Mesenchymal stem cell (in vitro differentiated cells and primary cell): ENCODE measurements around the gene SLC25A13.

Experiments
- DNase-seq: peaks from one replicate; pipeline ENCODE4 v3.0.0-alpha.2; 2013
- H2AFZ ChIP-seq: one replicate; pipeline ENCODE4 v1.6.1; 2013; ENCODE audit warnings: low read depth, mild to moderate bottlenecking, control low read depth, inconsistent platforms, low read length, moderate library complexity
- H2AK5ac ChIP-seq: 2 replicates; pipeline ENCODE4 v1.6.1; 2013; ENCODE audit warnings: low read length, moderate library complexity, mild to moderate bottlenecking, inconsistent platforms; ENCODE audit not compliant: severe bottlenecking
- H2BK120ac ChIP-seq: one replicate; pipeline ENCODE4 v1.6.1; 2013; ENCODE audit warnings: low read depth, mild to moderate bottlenecking, inconsistent platforms, low read length, moderate library complexity
- H2BK12ac ChIP-seq, 2 experiments: one replicate each; pipeline ENCODE4 v1.6.1; 2013; ENCODE audit warnings: inconsistent platforms in 2 of 2, low read length in 2 of 2, mild to moderate bottlenecking in 2 of 2, moderate library complexity in 2 of 2, control low read depth in 1 of 2
- H2BK15ac ChIP-seq: one replicate; pipeline ENCODE4 v1.6.1; 2013; ENCODE audit warnings: mild to moderate bottlenecking, low read depth, inconsistent platforms; ENCODE audit not compliant: poor library complexity, severe bottlenecking
- H2BK5ac ChIP-seq: 2 replicates; pipeline ENCODE4 v1.6.1; 2013; ENCODE audit warnings: low read depth, mild to moderate bottlenecking, low read length, control low read depth, inconsistent platforms; ENCODE audit not compliant: poor library complexity, severe bottlenecking
- H3K14ac ChIP-seq, 2 experiments: one replicate each; pipeline ENCODE4 v1.6.1; 2013; ENCODE audit warnings: inconsistent platforms in 2 of 2, low read length in 2 of 2, control low read depth in 1 of 2, mild to moderate bottlenecking in 1 of 2, moderate library complexity in 1 of 2
- H3K18ac ChIP-seq, 2 experiments: one replicate each; pipeline ENCODE4 v1.6.1; 2013; ENCODE audit warnings: inconsistent platforms in 2 of 2, low read length in 2 of 2, control low read depth in 1 of 2, low read depth in 1 of 2, mild to moderate bottlenecking in 1 of 2
- H3K23ac ChIP-seq, 2 experiments: one replicate each; pipeline ENCODE4 v1.6.1; 2013; ENCODE audit warnings: inconsistent platforms in 2 of 2, low read length in 2 of 2, mild to moderate bottlenecking in 2 of 2, moderate library complexity in 2 of 2, control low read depth in 1 of 2
- H3K27ac ChIP-seq: 2 replicates; pipeline ENCODE4 v1.5.1; 2013; ENCODE audit warnings: mild to moderate bottlenecking, moderate library complexity, low read length, control low read depth, inconsistent platforms; ENCODE audit not compliant: poor library complexity, severe bottlenecking
- H3K27me3 ChIP-seq, 2 experiments: 2 replicates each; pipeline versions ENCODE4 v1.6.1 to v1.7.0; 2013; ENCODE audit warnings: low read length in 2 of 2, mild to moderate bottlenecking in 2 of 2, moderate library complexity in 2 of 2, control low read depth in 1 of 2, inconsistent platforms in 1 of 2; ENCODE audit not compliant: control insufficient read depth in 1 of 2, insufficient read depth in 1 of 2
- H3K36me3 ChIP-seq, 2 experiments: 2 replicates each; pipeline versions ENCODE4 v1.6.1 to v1.7.0; 2013; ENCODE audit warnings: low read length in 2 of 2, control low read depth in 1 of 2, inconsistent platforms in 1 of 2, low read depth in 1 of 2, mild to moderate bottlenecking in 1 of 2; ENCODE audit not compliant: insufficient read depth in 2 of 2, control insufficient read depth in 1 of 2
- H3K4ac ChIP-seq, 2 experiments: one replicate each; pipeline ENCODE4 v1.6.1; 2013; ENCODE audit warnings: inconsistent platforms in 2 of 2, low read length in 2 of 2, mild to moderate bottlenecking in 2 of 2, moderate library complexity in 2 of 2, control low read depth in 1 of 2, low read depth in 1 of 2
- H3K4me1 ChIP-seq: 2 replicates; pipeline ENCODE4 v1.6.1; 2013; ENCODE audit warnings: low read depth, low read length, control low read depth; ENCODE audit not compliant: control insufficient read depth, insufficient read depth
- H3K4me2 ChIP-seq: 2 replicates; pipeline ENCODE4 v1.6.1; 2013; ENCODE audit warnings: low read length, mild to moderate bottlenecking, inconsistent platforms; ENCODE audit not compliant: poor library complexity, severe bottlenecking
- H3K4me3 ChIP-seq, 2 experiments: 2 replicates each; pipeline versions ENCODE4 v1.5.1 to v1.7.0; 2013; ENCODE audit warnings: low read length in 2 of 2, mild to moderate bottlenecking in 2 of 2, control low read depth in 1 of 2, low read depth in 1 of 2; ENCODE audit not compliant: insufficient read depth in 1 of 2
- H3K79me1 ChIP-seq: replicated peaks from 2 replicates; pipeline ENCODE4 v1.6.1; 2013; ENCODE audit warnings: mild to moderate bottlenecking, control low read depth, low read length, inconsistent platforms; ENCODE audit not compliant: poor library complexity, severe bottlenecking
- H3K9ac ChIP-seq: 2 replicates; pipeline ENCODE4 v1.7.0; 2013; ENCODE audit warnings: mild to moderate bottlenecking, low read length, moderate library complexity
- H3K9me3 ChIP-seq: 2 replicates; pipeline ENCODE4 v1.7.0; 2013; ENCODE audit warnings: mild to moderate bottlenecking, low read length; ENCODE audit not compliant: control insufficient read depth
- H4K8ac ChIP-seq: one replicate; pipeline ENCODE4 v1.6.1; 2013; ENCODE audit warnings: inconsistent platforms, mild to moderate bottlenecking, low read length, moderate library complexity
- H4K91ac ChIP-seq: one replicate; pipeline ENCODE4 v1.6.1; 2013; ENCODE audit warnings: mild to moderate bottlenecking, low read length, inconsistent platforms
- WGBS: methylation state at CpG from one replicate; pipeline ENCODE4 v1.1.7; 2013; ENCODE audit warnings: mixed read lengths; 5-methylcytosine and 5-hydroxymethylcytosine counted together

The SLC25A13 gene

GRCh38 chr7:96211954-96212353 is 109.9 kb downstream of the SLC25A13 start:
- peaks cover 0 to 14% of the 10 kb centered on the region in 2 experiments for H3K36me3 ChIP-seq
- H3K79me1 ChIP-seq, result peaks cover 20% of the 10 kb centered on the region

GRCh38 chr7:96205665-96206064 is 116.2 kb downstream of the SLC25A13 start:
- Histone ChIP-seq H2BK5ac (no peak overlapping the region), H4K91ac (no peak overlapping the region), H3K27ac (no peak overlapping the region), H2AFZ (no peak overlapping the region), H3K9me3 (no peaks in the 10 kb centered on the region), H3K4ac (no peak overlapping the region), H3K23ac (no peak overlapping the region), H3K4me3 (no peak overlapping the region), H3K9ac (no peak overlapping the region), H3K4me1 (no peaks in the 10 kb centered on the region), H2BK120ac (no peak overlapping the region), H2AK5ac (no peak overlapping the region), H3K27me3 (no peaks in the 10 kb centered on the region), H3K79me1 (peaks cover 10% of the 10 kb centered on the region), H3K36me3 (peaks cover 0 to 37% of the 10 kb centered on the region in 2 experiments), H3K4me2 (no peak overlapping the region), H4K8ac (no peak overlapping the region), H2BK15ac (no peak overlapping the region), H3K14ac (no peak overlapping the region), H3K18ac (no peak overlapping the region), H2BK12ac (no peak overlapping the region)
- no peak for DNase-seq
- WGBS, result 97% methylated on average over 2 of the region's 2 CpGs

More at GRCh38 chr7:96211954-96212353, 109.9 kb downstream of the SLC25A13 start:
- no peak overlapping the region for H3K4me3 ChIP-seq
- no peak overlapping the region for H3K4me2 ChIP-seq
- no peak overlapping the region for H3K14ac ChIP-seq
- no peak overlapping the region for H4K8ac ChIP-seq
- no peak overlapping the region for H4K91ac ChIP-seq
- no peak for DNase-seq
- no peak overlapping the region for H2AK5ac ChIP-seq
- H2AFZ ChIP-seq, result no peak overlapping the region
- H3K27ac ChIP-seq, result no peak overlapping the region
- H2BK5ac ChIP-seq, result no peak overlapping the region
- H2BK15ac ChIP-seq, result no peak overlapping the region
- H3K18ac ChIP-seq, result no peak overlapping the region
- H3K27me3 ChIP-seq, result no peaks in the 10 kb centered on the region
- H3K9me3 ChIP-seq, result no peaks in the 10 kb centered on the region
- no peak overlapping the region for H2BK120ac ChIP-seq
- H3K23ac ChIP-seq, result no peak overlapping the region
- no peak overlapping the region for H2BK12ac ChIP-seq
- H3K4ac ChIP-seq, result no peak overlapping the region
- no peak overlapping the region for H3K9ac ChIP-seq
- H3K4me1 ChIP-seq, result no peaks in the 10 kb centered on the region

DNA sequence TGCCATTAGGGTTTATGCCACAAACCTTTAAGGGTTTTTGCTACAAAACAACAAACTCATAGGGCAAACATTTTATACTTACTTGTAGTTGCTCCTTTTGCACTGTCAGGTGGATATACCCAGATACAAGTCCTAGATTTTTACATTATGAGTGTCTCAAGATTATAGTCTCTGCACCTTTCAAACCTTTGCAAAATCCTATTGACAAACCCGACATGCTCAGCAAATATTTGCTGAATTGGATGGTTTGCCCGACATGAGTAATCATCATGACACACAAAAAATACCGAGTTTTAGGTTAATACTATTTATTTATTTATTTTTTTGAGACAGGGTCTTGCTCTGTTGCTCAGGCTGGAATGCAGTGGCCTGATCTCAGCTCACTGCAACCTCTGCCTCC is 117.3 kb downstream of the SLC25A13 start:
- Histone ChIP-seq H3K4me3 (no peak overlapping the region), H3K4ac (no peak overlapping the region), H3K18ac (no peak overlapping the region), H3K9ac (no peak overlapping the region), H2BK12ac (no peak overlapping the region), H3K79me1 (peaks cover 8% of the 10 kb centered on the region), H3K4me1 (no peaks in the 10 kb centered on the region), H3K9me3 (no peaks in the 10 kb centered on the region), H2BK120ac (no peak overlapping the region), H4K8ac (no peak overlapping the region), H3K27ac (no peak overlapping the region), H2AFZ (no peak overlapping the region), H3K14ac (no peak overlapping the region), H3K23ac (no peak overlapping the region), H2BK15ac (no peak overlapping the region), H3K36me3 (peaks cover 0 to 37% of the 10 kb centered on the region in 2 experiments), H4K91ac (no peak overlapping the region), H3K27me3 (no peaks in the 10 kb centered on the region), H2BK5ac (no peak overlapping the region), H3K4me2 (no peak overlapping the region), H2AK5ac (no peak overlapping the region)
- WGBS, result no CpG with 5 or more reads among the region's 3 CpGs
- DNase-seq, result no peak

GRCh38 chr7:96203786-96204185 is 118.1 kb downstream of the SLC25A13 start:
- Histone ChIP-seq H3K4me3 (no peak overlapping the region), H2BK5ac (no peak overlapping the region), H3K14ac (no peak overlapping the region), H3K9me3 (no peaks in the 10 kb centered on the region), H2AK5ac (no peak overlapping the region), H2BK120ac (no peak overlapping the region), H2BK12ac (no peak overlapping the region), H3K36me3 (peaks cover 0 to 37% of the 10 kb centered on the region in 2 experiments), H4K91ac (no peak overlapping the region), H2AFZ (no peak overlapping the region), H3K27me3 (no peaks in the 10 kb centered on the region), H3K18ac (no peak overlapping the region), H3K4ac (no peak overlapping the region), H3K79me1 (peaks cover 10% of the 10 kb centered on the region), H2BK15ac (no peak overlapping the region), H4K8ac (no peak overlapping the region), H3K4me2 (no peak overlapping the region), H3K27ac (no peak overlapping the region), H3K4me1 (no peaks in the 10 kb centered on the region), H3K9ac (no peak overlapping the region), H3K23ac (no peak overlapping the region)
- 90% methylated on average over 3 of the region's 3 CpGs for WGBS
- no peak for DNase-seq
